ENCODE data around the gene CCDC6. TPM values are rescaled to one million over a fixed set of nuclear protein-coding genes. Genes with fewer than 3 reads are reported as not detected.

CCDC6 gene
- total RNA-seq, 2 experiments from 2014 or later = 21.6 to 22.1 TPM

DNA sequence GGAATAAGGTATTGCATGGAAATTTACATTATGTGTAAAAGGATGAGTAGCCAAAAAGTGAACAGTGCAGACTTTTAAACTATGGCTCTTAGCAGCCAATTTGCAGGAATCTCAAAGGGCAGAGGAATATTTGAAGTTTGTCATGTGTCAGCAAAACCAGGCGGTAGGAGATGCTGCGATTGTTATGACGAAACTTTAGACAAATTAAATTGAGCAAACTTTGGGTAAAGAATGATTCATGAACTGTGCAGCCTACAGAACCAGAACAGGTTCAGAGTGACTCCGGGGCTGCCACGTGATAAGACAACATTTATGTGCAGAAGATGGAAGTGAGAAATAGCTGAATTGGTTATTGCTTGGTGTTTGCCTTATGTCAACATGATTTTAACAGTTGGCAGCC, 39.2 kb upstream of the CCDC6 start:
- H3K4me1 Mint-ChIP-seq (ENCODE audit: low read depth) = no peaks in the 10 kb centered on the region
- intact Hi-C loops (cut with DNase I, micrococcal nuclease) = no loop called here
- H3K36me3 Mint-ChIP-seq (ENCODE audit: low read depth) = no peaks in the 10 kb centered on the region
- Histone ChIP-seq H3K36me3 (ENCODE audit: insufficient read depth, low read length) (no peaks in the 10 kb centered on the region), H3K27me3 (ENCODE audit: control insufficient read depth in 1 of 2, insufficient read depth in 2 of 2, low read length in 2 of 2) (peaks cover 0 to 6% of the 10 kb centered on the region in 2 experiments), H3K4me1 (ENCODE audit: insufficient read depth, low read length) (no peaks in the 10 kb centered on the region), H3K4me3 (ENCODE audit: low read length) (no peak overlapping the region), H3K27ac (ENCODE audit: low read depth in 1 of 2, low read length in 2 of 2) (no peak overlapping the region), H3K9me3 (ENCODE audit: control insufficient read depth in 1 of 2, insufficient read depth in 1 of 2, low read length in 2 of 2) (no peaks in the 10 kb centered on the region)
- ChIA-PET CTCF (no interaction called here), POLR2A (no interaction called here)
- H3K27ac Mint-ChIP-seq = no peak overlapping the region
- H3K4me3 Mint-ChIP-seq = no peak overlapping the region
- DNase-seq = no peak
- ATAC-seq (ENCODE audit: poor library complexity) = no peak
- peaks cover 5% of the 10 kb centered on the region for H3K27me3 Mint-ChIP-seq
- TF ChIP-seq CTCF (IDR thresholded peaks at IDR 0.05) = no peak
- H3K9me3 Mint-ChIP-seq = no peaks in the 10 kb centered on the region

- peaks cover 6% of the 10 kb centered on the region for H3K27me3 Mint-ChIP-seq
- no peak for ATAC-seq (ENCODE audit: poor library complexity)
- H3K27ac ChIP-seq (ENCODE audit: low read depth in 1 of 2, low read length in 2 of 2) = no peak overlapping the region
- TF ChIP-seq CTCF (IDR thresholded peaks at IDR 0.05) = no peak
- H3K9me3 ChIP-seq (ENCODE audit: control insufficient read depth in 1 of 2, insufficient read depth in 1 of 2, low read length in 2 of 2) = no peaks in the 10 kb centered on the region
- peaks cover 0 to 6% of the 10 kb centered on the region in 2 experiments for H3K27me3 ChIP-seq (ENCODE audit: control insufficient read depth in 1 of 2, insufficient read depth in 2 of 2, low read length in 2 of 2)
- H3K27ac Mint-ChIP-seq = no peak overlapping the region
- H3K36me3 ChIP-seq (ENCODE audit: insufficient read depth, low read length) = no peaks in the 10 kb centered on the region
- no peak overlapping the region for H3K4me3 ChIP-seq (ENCODE audit: low read length)
- CTCF ChIA-PET = no interaction called here
- no peaks in the 10 kb centered on the region for H3K9me3 Mint-ChIP-seq
- intact Hi-C loops (cut with DNase I, micrococcal nuclease) = no loop called here
- H3K4me3 Mint-ChIP-seq = no peak overlapping the region
- no peaks in the 10 kb centered on the region for H3K4me1 ChIP-seq (ENCODE audit: insufficient read depth, low read length)
- POLR2A ChIA-PET = no interaction called here
- no peaks in the 10 kb centered on the region for H3K4me1 Mint-ChIP-seq (ENCODE audit: low read depth)
- no peak for DNase-seq
- no peaks in the 10 kb centered on the region for H3K36me3 Mint-ChIP-seq (ENCODE audit: low read depth)
Measured at GRCh38 chr10:59944339-59944935, 38.1 kb upstream of the CCDC6 start.

GRCh38 chr10:59942556-59942955, 36.2 kb upstream of the CCDC6 start:
- no peak overlapping the region for H3K27ac ChIP-seq (ENCODE audit: low read depth in 1 of 2, low read length in 2 of 2)
- intact Hi-C loops (cut with DNase I, micrococcal nuclease) = no loop called here
- POLR2A ChIA-PET = no interaction called here

More at GRCh38 chr10:59942556-59942955, 36.2 kb upstream of the CCDC6 start:
- H3K4me3 ChIP-seq (ENCODE audit: low read length) = no peak overlapping the region
- no peak for TF ChIP-seq CTCF (IDR thresholded peaks at IDR 0.05)
- no peaks in the 10 kb centered on the region for H3K9me3 ChIP-seq (ENCODE audit: control insufficient read depth in 1 of 2, insufficient read depth in 1 of 2, low read length in 2 of 2)
- Mint-ChIP-seq H3K9me3 (no peaks in the 10 kb centered on the region), H3K36me3 (ENCODE audit: low read depth) (no peaks in the 10 kb centered on the region), H3K4me3 (no peak overlapping the region), H3K4me1 (ENCODE audit: low read depth) (no peaks in the 10 kb centered on the region), H3K27me3 (peaks cover 11% of the 10 kb centered on the region), H3K27ac (no peak overlapping the region)
- H3K4me1 ChIP-seq (ENCODE audit: insufficient read depth, low read length) = no peaks in the 10 kb centered on the region
- DNase-seq (no peak), ATAC-seq (ENCODE audit: poor library complexity) (no peak)
- H3K36me3 ChIP-seq (ENCODE audit: insufficient read depth, low read length) = no peaks in the 10 kb centered on the region
- CTCF ChIA-PET = no interaction called here
- peaks cover 0 to 6% of the 10 kb centered on the region in 2 experiments for H3K27me3 ChIP-seq (ENCODE audit: control insufficient read depth in 1 of 2, insufficient read depth in 2 of 2, low read length in 2 of 2)

Measured in CD4-positive, alpha-beta T cell (primary cell).